Keratinocyte (primary cell): ENCODE results near the gene TTC39C. TPM values are rescaled to one million over a fixed set of nuclear protein-coding genes. Genes with fewer than 3 reads are reported as not detected.

ENCODE experiments used
- DNase-seq: peaks from one replicate; pipeline ENCODE4 v3.0.0-alpha.2; 2011; ENCODE audit warnings: low read depth, missing footprints, low spot score
- FAIRE-seq: peaks from 2 replicates; lab custom pipeline; 2011; peaks lifted over from hg19 to GRCh38; lab: Jason Lieb, UNC
- H2AFZ ChIP-seq: 2 replicates; pipeline ENCODE4 v1.6.0; 2012; ENCODE audit warnings: low read length, control low read depth, inconsistent platforms; ENCODE audit not compliant: control insufficient read depth
- H3K27ac ChIP-seq: 2 replicates; pipeline ENCODE4 v1.5.1; 2011; ENCODE audit warnings: low read length; ENCODE audit not compliant: control insufficient read depth, insufficient read depth
- H3K27me3 ChIP-seq: 3 replicates; pipeline ENCODE4 v1.6.0; 2011; ENCODE audit warnings: low read length; ENCODE audit not compliant: control insufficient read depth, insufficient read depth; ENCODE audit errors: extremely low read depth
- H3K36me3 ChIP-seq, 2 experiments: 2 replicates in 1 of 2; 3 replicates in 1 of 2; pipeline ENCODE4 v1.5.1; 2011; ENCODE audit warnings: low read length in 2 of 2, mild to moderate bottlenecking in 1 of 2; ENCODE audit not compliant: control insufficient read depth in 2 of 2, insufficient read depth in 2 of 2; ENCODE audit errors: extremely low read depth in 1 of 2
- H3K4me1 ChIP-seq: 3 replicates; pipeline ENCODE4 v1.5.1; 2011; ENCODE audit warnings: low read length; ENCODE audit not compliant: control insufficient read depth, insufficient read depth; ENCODE audit errors: extremely low read depth
- H3K4me2 ChIP-seq: 3 replicates; pipeline ENCODE4 v1.6.0; 2011; ENCODE audit warnings: low read depth, low read length; ENCODE audit not compliant: control insufficient read depth, insufficient read depth; ENCODE audit errors: extremely low read depth
- H3K4me3 ChIP-seq, 3 experiments: fragments of 200-600 bp in 1 of 3; sonication (generic) in 1 of 3; 2 replicates in 2 of 3; 3 replicates in 1 of 3; pipeline ENCODE4 v1.5.1; 2011 to 2016; ENCODE audit warnings: low read length in 3 of 3, mild to moderate bottlenecking in 3 of 3, control low read depth in 2 of 3, inconsistent platforms in 1 of 3, low read depth in 1 of 3, mixed read lengths in 1 of 3, mixed run types in 1 of 3, moderate library complexity in 1 of 3; ENCODE audit not compliant: control insufficient read depth in 2 of 3, insufficient read depth in 2 of 3; ENCODE audit errors: extremely low read depth in 1 of 3
- H3K79me2 ChIP-seq: 2 replicates; pipeline ENCODE4 v1.6.0; 2012; ENCODE audit warnings: low read length; ENCODE audit not compliant: control insufficient read depth, insufficient read depth
- H3K9ac ChIP-seq: 3 replicates; pipeline ENCODE4 v1.6.0; 2011; ENCODE audit warnings: low read length; ENCODE audit not compliant: control insufficient read depth, insufficient read depth; ENCODE audit errors: extremely low read depth
- H3K9me1 ChIP-seq: 3 replicates; pipeline ENCODE4 v1.6.0; 2011; ENCODE audit warnings: low read length; ENCODE audit not compliant: control insufficient read depth, insufficient read depth; ENCODE audit errors: extremely low read depth
- H3K9me3 ChIP-seq: 2 replicates; pipeline ENCODE4 v1.5.1; 2012; ENCODE audit warnings: low read depth, low read length; ENCODE audit not compliant: control insufficient read depth
- H4K20me1 ChIP-seq: 3 replicates; pipeline ENCODE4 v1.6.0; 2011; ENCODE audit warnings: low read length; ENCODE audit not compliant: control insufficient read depth, insufficient read depth; ENCODE audit errors: extremely low read depth
- EZH2 ChIP-seq: IDR thresholded peaks from one replicate; pipeline ENCODE4 v1.6.1; 2012; ENCODE audit warnings: inconsistent platforms, mild to moderate bottlenecking, low read length, moderate library complexity
- dilution Hi-C: fragments of 300-500 bp; cut with MboI; formaldehyde crosslinking; loops from one replicate; pipeline ENCODE4 v1.7.0; 2020; ENCODE audit warnings: low sequenced_read_pairs; ENCODE audit not compliant: extremely low pct_ligation_motif_present
- polyA plus RNA-seq, 5 experiments: library from polyadenylated mRNA; depleted of rRNA in 3 of 5; stranded (reverse) in 3 of 5; stranded (forward) in 1 of 5; unstranded in 1 of 5; fragments of >200 nt; gene quantifications; 1 replicate in 1 of 5; 2 replicates in 3 of 5; 3 replicates in 1 of 5; pipeline versions ENCODE4 v1.2.1 to v1.2.3, GENCODE V29; 2011 to 2012; ENCODE audit warnings: missing spikeins in 2 of 5, low read depth in 1 of 5, low replicate concordance in 1 of 5
- TF ChIP-seq, protein P1 (sequence below), 3 experiments: IDR thresholded peaks in 1 of 3; conservative IDR thresholded peaks in 1 of 3; optimal IDR thresholded peaks in 1 of 3; 2 replicates in 2 of 3; 3 replicates in 1 of 3; pipeline versions ENCODE3 to v1.5.1; 2011; ENCODE audit warnings: low read length in 3 of 3, mild to moderate bottlenecking in 3 of 3, moderate library complexity in 2 of 3, control low read depth in 1 of 3, inconsistent platforms in 1 of 3; ENCODE audit not compliant: insufficient read depth in 2 of 3; ENCODE audit errors: extremely low read depth in 1 of 3

TTC39C gene
- polyA plus RNA-seq, 1 donor (not counting 4 experiments of a cell fraction or from before 2014, with no cell fraction given), result 26.8 TPM

- FAIRE-seq (no peak), DNase-seq (no peak)
- H3K9me3 ChIP-seq, result no peaks in the 10 kb centered on the region
- H3K27ac ChIP-seq, result no peak overlapping the region
- peaks cover 11% of the 10 kb centered on the region for H3K4me1 ChIP-seq
- TF ChIP-seq EZH2, result no peak
- TF ChIP-seq, protein P1, sequence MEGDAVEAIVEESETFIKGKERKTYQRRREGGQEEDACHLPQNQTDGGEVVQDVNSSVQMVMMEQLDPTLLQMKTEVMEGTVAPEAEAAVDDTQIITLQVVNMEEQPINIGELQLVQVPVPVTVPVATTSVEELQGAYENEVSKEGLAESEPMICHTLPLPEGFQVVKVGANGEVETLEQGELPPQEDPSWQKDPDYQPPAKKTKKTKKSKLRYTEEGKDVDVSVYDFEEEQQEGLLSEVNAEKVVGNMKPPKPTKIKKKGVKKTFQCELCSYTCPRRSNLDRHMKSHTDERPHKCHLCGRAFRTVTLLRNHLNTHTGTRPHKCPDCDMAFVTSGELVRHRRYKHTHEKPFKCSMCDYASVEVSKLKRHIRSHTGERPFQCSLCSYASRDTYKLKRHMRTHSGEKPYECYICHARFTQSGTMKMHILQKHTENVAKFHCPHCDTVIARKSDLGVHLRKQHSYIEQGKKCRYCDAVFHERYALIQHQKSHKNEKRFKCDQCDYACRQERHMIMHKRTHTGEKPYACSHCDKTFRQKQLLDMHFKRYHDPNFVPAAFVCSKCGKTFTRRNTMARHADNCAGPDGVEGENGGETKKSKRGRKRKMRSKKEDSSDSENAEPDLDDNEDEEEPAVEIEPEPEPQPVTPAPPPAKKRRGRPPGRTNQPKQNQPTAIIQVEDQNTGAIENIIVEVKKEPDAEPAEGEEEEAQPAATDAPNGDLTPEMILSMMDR (optimal IDR thresholded peaks at IDR 0.05 in 1 of 3, IDR thresholded peaks at IDR 0.05 in 1 of 3, conservative IDR thresholded peaks at IDR 0.05 in 1 of 3; ENCODE audit: extremely low read depth in 1 of 3, insufficient read depth in 2 of 3, low read length in 3 of 3), result no peak
- H3K4me2 ChIP-seq, result no peak overlapping the region
- H3K4me3 ChIP-seq, result no peak overlapping the region
- H3K36me3 ChIP-seq, result peaks cover 0 to 4% of the 10 kb centered on the region in 2 experiments
- no peak overlapping the region for H2AFZ ChIP-seq
- dilution Hi-C loops, result no loop called here
- H3K79me2 ChIP-seq, result no peaks in the 10 kb centered on the region
- no peaks in the 10 kb centered on the region for H4K20me1 ChIP-seq
- H3K9ac ChIP-seq, result no peak overlapping the region
- H3K9me1 ChIP-seq, result no peaks in the 10 kb centered on the region
- H3K27me3 ChIP-seq, result no peaks in the 10 kb centered on the region
Observed at GRCh38 chr18:24104486-24104885, 89.9 kb downstream of the TTC39C start.

- H3K9me3 ChIP-seq, result no peaks in the 10 kb centered on the region
- no peak overlapping the region for H2AFZ ChIP-seq
- dilution Hi-C loops, result no loop called here
- no peak overlapping the region for H3K9ac ChIP-seq
- no peaks in the 10 kb centered on the region for H3K27me3 ChIP-seq
- peaks cover 0 to 4% of the 10 kb centered on the region in 2 experiments for H3K36me3 ChIP-seq
- no peak overlapping the region for H3K27ac ChIP-seq
- no peak for DNase-seq
- no peak overlapping the region for H3K4me2 ChIP-seq
- no peaks in the 10 kb centered on the region for H3K79me2 ChIP-seq
- FAIRE-seq, result no peak
- no peak overlapping the region for H3K4me3 ChIP-seq
- no peaks in the 10 kb centered on the region for H3K9me1 ChIP-seq
- peaks cover 11% of the 10 kb centered on the region for H3K4me1 ChIP-seq
- no peaks in the 10 kb centered on the region for H4K20me1 ChIP-seq
- TF ChIP-seq, protein P1 (optimal IDR thresholded peaks at IDR 0.05 in 1 of 3, IDR thresholded peaks at IDR 0.05 in 1 of 3, conservative IDR thresholded peaks at IDR 0.05 in 1 of 3; ENCODE audit: extremely low read depth in 1 of 3, insufficient read depth in 2 of 3, low read length in 3 of 3), result no peak
- no peak for TF ChIP-seq EZH2
Observed at GRCh38 chr18:24108641-24109040, 94.1 kb downstream of the TTC39C start.
